Measurements from ENCODE around the gene PATJ. TPM values are rescaled to one million over a fixed set of nuclear protein-coding genes. Genes with fewer than 3 reads are reported as not detected.
"Not testable (repeated sequence)": the region's sequence is repeated elsewhere in the genome, so short reads cannot be mapped to it uniquely, and the experiment has no call there.

Gene PATJ
- polyA plus RNA-seq, 3 donors = 36.1 to 55.6 (median 36.4) TPM

DNA sequence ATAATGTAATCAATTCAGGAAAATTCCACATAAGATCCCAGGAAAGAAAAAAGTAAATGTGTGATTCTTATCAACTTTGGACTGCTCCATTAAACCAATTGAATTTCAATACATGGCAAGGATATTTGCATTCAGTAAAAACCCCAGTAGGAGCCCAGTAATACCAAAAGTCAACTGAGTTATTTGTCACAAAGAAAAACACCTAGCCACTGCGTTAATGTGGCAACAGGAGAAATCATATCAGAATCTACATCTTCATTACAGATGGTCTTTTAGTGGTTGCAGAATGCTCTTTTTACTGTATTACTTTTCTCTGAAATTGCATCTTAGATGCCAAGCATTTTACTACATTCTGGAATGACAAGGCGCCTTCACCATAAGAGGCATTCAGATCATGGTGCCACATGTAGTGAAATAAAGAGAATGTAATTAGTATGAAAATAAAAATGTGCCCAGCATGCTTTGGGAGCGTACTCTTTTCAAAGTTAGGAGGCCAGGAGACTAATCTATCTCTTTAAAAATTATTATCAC, 180.7 kb downstream of the PATJ start:
- DNase-seq (ENCODE audit: extremely low read depth in 1 of 11, low read depth in 9 of 11, low spot score in 4 of 11) = no peak

GRCh38 chr1:61925591-61926298, 183.5 kb downstream of the PATJ start:
- DNase-seq (ENCODE audit: extremely low read depth in 1 of 11, low read depth in 9 of 11, low spot score in 4 of 11) = no peak

- no peak for DNase-seq (ENCODE audit: extremely low read depth in 1 of 11, low read depth in 9 of 11, low spot score in 4 of 11)
Measured at GRCh38 chr1:61926597-61926996, 184.3 kb downstream of the PATJ start.

GRCh38 chr1:61930116-61930645, 187.9 kb downstream of the PATJ start:
- DNase-seq (ENCODE audit: extremely low read depth in 1 of 11, low read depth in 9 of 11, low spot score in 4 of 11) = peak in 1 of 11 donors; percentile 32

GRCh38 chr1:61931587-61932279, 189.5 kb downstream of the PATJ start:
- no peak for DNase-seq (ENCODE audit: extremely low read depth in 1 of 11, low read depth in 9 of 11, low spot score in 4 of 11)

GRCh38 chr1:61935516-61935915, 193.2 kb downstream of the PATJ start:
- no peak for DNase-seq (ENCODE audit: extremely low read depth in 1 of 11, low read depth in 9 of 11, low spot score in 4 of 11)

DNA sequence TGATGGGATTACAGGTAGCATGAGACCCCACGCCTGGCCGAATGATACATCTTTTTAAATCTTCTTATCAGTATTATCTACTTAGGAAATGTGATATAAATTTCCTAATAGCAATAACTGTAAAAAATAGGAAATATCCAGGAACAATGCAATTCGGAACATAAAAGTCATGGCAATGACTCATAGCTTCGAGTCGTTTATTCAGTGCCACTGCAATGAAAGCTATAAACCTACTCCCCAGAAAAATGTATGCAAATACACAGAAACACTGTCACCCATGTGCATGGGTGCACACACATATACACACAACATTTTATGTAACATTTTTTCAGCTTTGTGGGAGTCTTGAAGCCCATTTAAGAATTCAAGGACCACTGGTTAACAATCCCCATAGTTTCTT, 194.6 kb downstream of the PATJ start:
- DNase-seq (ENCODE audit: extremely low read depth in 1 of 11, low read depth in 9 of 11, low spot score in 4 of 11) = no peak

DNA sequence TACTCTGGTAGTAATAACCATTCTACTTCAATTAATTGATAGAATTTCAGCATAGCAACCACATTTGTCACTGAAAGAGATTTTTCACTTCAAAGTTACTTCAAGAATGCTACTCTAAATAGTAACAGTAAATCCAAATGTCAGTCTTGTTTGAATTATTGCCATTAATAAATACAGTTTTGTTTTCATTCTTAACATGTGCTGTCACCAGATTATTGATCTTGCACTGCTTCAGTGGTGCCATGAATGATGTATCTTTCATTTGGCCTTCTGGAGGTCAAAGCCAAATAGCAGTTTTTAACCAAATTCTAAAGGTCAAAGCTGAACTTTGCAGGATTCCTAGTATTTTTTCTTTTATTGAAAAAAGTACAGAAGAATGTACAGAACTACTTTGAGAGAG, 199.5 kb downstream of the PATJ start:
- no peak for DNase-seq (ENCODE audit: extremely low read depth in 1 of 11, low read depth in 9 of 11, low spot score in 4 of 11)

- no peak for DNase-seq (ENCODE audit: extremely low read depth in 1 of 11, low read depth in 9 of 11, low spot score in 4 of 11)
Measured at GRCh38 chr1:61942856-61943255, 200.6 kb downstream of the PATJ start.

- not testable (repeated sequence) for DNase-seq (ENCODE audit: extremely low read depth in 1 of 11, low read depth in 9 of 11, low spot score in 4 of 11)
Measured at GRCh38 chr1:61948685-61949084, 206.4 kb downstream of the PATJ start.

DNA sequence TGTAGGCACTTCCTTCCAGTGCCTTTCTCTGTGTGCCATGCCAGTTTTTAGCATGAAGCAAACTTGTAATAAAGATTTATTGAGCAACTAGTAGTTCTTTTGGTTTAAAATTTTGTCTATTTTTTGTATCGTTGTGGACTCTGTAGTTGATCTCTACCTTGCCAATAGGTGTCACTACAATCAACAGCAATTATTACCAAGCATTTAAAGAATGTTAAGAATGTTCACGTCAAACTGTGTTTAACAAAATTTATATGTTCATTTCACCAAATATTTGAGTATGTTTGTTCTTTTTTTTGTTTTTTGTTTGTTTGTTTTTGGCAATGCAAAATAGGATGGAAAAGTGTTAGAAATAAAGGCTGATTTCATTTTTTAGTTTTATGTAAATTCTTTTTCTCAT, 208.1 kb downstream of the PATJ start:
- DNase-seq (ENCODE audit: extremely low read depth in 1 of 11, low read depth in 9 of 11, low spot score in 4 of 11) = peak in 1 of 11 donors; percentile 19

GRCh38 chr1:61951731-61952580, 209.7 kb downstream of the PATJ start:
- no peak for DNase-seq (ENCODE audit: extremely low read depth in 1 of 11, low read depth in 9 of 11, low spot score in 4 of 11)

DNA sequence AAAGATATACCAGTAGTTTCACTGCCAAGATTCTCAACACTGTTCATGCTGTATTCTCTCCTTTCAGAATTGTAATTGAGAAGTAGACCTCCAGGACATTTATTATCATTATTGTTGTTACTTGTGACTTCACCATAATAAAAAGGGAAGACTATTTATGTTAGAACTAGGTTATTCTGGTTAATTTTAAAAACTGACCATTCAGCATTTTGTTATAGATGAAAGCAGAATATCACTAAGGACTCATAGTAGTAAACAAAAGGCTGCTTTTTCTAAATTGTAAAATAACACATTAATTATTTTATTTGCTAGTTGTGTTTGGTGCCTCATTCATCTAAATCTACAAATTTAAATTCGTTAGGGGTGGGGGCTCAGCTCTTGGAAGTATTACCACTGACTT, 210.4 kb downstream of the PATJ start:
- no peak for DNase-seq (ENCODE audit: extremely low read depth in 1 of 11, low read depth in 9 of 11, low spot score in 4 of 11)

GRCh38 chr1:61953076-61953789, 211.0 kb downstream of the PATJ start:
- no peak for DNase-seq (ENCODE audit: extremely low read depth in 1 of 11, low read depth in 9 of 11, low spot score in 4 of 11)

DNA sequence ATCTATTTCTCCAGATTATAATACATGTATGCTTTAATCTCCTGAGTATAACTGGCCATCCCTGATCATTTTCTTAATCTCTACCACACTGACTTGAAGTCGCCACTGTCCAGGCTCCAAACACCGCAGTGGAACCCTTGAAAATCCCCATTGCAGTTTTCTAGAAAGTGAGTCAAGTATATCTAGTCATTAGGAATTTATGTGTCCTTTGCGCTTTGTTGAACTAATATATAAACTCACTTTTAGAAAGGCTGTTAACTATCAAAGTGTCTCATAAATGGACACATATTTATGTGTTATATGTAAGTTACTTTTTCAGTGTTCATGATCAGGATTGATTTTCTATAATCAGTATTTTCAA, 211.5 kb downstream of the PATJ start:
- DNase-seq (ENCODE audit: extremely low read depth in 1 of 11, low read depth in 9 of 11, low spot score in 4 of 11) = no peak

- DNase-seq (ENCODE audit: extremely low read depth in 1 of 11, low read depth in 9 of 11, low spot score in 4 of 11) = no peak
Measured at GRCh38 chr1:61955261-61955660, 213.0 kb downstream of the PATJ start.

DNA sequence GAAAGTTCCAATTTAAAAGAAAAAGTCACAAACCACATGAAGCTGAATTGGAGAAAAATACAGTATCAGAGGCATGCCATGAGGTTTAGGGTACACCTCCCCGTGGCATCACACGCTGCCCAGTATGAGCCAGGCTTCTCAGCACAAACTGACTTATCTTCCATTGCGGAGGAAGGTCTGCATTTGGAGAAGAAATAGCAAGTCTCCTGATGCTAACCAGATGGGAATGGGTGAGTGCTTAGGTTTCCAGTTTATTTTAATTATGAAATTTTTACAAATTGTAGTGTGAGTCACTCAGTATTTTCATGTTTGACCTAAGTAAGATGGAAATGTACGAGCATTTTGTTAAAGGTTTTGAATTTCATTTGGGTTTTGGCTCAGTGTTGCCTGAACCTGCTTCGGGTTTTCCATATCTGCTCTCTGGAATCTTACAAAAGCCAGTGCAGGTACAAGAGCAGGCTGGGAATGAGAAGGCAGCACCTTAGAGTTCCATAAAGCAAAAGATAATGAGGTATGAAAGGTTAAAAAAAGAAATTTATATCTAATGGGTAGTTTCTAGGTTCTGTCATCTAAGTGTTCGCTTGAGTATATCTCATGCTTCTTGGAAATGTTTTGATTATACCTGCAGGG, 213.9 kb downstream of the PATJ start:
- DNase-seq (ENCODE audit: extremely low read depth in 1 of 11, low read depth in 9 of 11, low spot score in 4 of 11) = no peak

DNA sequence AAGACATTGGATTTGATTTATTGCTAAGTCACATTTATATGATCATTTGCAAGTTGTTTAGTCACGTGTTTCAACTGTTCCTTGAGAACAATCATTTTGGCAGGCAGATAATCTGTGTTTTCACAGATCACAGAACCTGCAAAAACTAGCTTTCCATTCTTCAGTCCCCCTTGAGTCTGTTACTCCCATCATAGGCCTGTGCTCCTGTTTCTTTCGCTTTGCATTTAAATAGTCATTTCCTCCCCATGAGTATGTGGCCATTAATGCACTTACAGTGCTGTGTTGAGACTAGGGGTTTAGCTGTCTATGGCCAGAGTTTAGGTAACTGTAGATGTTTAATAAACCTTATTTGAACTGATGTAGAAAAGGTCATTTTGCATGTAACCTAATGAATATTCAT, 214.5 kb downstream of the PATJ start:
- DNase-seq (ENCODE audit: extremely low read depth in 1 of 11, low read depth in 9 of 11, low spot score in 4 of 11) = no peak
